Right kidney (tissue), 1 donor: ENCODE data around the gene ATP6V1E1.
"Not testable (repeated sequence)": the region's sequence is repeated elsewhere in the genome, so short reads cannot be mapped to it uniquely, and the experiment has no call there.

Experiments used
- DNase-seq: peaks from one replicate; pipeline ENCODE4 v3.0.0-alpha.2; 2016

Gene ATP6V1E1

DNA sequence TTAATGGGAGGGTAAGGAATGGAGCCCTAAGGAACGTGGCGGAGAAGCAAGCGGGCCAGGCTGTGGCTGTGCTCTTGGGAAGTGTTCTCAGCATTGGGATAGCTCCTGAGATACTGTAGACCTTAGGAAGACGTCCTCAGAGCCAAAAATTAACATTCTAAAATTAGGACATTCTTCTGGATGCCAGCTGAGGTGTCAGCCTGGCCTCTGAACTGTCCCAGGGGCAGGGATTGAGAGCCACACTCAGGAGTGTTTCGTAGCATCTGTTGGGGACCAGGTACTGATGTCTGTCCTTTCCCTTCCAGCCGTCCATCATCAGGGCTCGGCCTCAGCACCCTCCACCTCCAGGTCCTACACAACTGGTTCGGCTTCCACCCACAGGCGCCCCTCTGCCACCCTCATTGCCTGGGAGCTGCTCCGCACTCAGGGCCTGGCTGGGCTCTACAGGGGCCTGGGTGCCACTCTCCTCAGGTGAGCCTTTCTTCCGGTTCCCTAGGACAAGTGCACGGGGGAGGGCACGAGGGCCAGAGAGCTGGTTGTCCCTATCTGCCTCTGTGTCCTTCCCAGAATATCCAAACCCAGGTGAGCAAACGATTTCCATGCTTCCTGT is 41.6 kb downstream of the ATP6V1E1 start:
- no peak for DNase-seq

DNA sequence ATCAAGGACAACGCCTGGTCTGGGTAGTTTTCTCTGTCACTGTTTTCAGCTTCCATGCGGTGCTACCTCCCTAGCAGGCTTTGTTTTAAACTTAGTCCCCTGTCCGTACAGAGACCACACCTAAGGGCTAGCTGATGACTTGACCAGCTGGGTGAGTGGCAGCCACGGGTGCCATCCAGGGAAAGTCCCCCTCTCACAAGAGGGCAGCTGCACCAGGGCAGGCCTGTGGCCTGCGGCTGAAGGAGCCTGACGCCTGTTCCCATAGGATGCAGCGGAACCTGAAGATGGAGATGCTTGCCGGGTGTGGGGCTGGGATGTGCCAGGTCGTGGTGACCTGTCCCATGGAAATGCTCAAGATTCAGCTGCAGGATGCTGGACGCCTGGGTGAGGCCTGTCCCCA is 45.4 kb downstream of the ATP6V1E1 start:
- no peak for DNase-seq

DNA sequence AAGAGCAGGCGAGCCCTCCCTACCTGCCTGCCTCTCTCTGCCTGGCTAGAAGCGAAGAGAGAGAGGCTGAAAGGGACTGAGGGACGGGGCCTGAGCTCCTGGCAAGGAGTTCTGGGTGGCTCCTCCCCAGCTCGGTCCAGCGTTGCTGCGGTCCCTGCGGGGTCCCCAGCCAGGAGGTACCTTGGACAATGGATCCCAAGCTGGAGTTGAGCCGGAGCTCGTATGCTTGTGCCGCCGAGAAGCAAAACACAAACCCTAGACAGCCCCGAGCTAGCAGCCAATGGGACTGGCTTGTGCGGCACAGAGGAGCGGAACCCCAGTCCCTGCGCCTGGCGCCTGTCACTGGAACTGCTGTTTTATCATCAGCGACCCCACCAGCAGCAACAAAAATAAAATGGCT is 46.9 kb downstream of the ATP6V1E1 start:
- DNase-seq = no peak

DNA sequence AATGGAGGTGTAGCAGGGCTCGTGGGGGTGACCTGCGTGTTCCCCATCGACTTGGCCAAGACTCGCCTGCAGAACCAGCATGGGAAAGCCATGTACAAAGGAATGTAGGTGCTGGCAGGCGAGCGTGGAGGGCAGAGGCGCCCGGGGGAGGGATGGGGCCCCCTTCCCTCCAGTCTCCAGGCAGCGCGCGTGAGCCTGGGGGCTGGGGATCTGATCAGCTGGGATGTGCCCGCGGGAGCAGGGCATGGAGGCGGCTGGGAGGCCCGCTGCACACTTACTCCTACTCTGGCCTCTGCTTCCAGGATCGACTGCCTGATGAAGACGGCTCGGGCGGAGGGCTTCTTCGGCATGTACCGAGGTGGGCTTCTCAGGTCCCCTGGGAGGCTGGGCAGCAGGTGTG is 47.5 kb downstream of the ATP6V1E1 start:
- DNase-seq = peak; percentile 32

DNA sequence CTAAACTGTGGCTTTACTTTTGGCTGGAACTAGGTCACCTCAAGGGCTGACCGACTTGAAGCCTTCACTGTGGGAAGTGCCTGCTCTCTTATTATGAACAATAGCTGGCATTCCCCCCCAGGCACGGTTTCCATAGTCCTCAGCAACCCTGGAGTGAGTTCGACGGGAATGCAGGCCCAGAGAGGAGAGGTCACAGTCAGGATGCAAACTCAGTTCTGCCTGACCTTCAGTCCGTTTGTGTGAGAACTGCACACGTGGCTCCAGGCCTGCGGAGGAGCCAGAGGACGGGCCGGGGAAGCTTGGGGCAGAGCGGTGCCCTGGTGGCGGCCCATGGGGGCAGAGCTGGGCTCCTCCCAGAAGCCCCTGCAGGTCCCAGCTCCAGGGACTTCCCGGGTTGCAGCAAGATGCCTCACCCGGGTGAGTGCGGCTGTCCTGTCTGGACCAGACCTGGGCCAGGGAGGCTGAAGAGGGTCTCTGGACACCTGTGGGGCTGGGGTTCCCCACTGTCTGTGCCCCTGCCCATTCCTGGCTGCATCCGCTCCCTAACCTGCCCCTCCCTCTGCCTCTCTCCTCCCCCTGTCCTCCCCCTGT is 48.0 kb downstream of the ATP6V1E1 start:
- peak; percentile 11 for DNase-seq

DNA sequence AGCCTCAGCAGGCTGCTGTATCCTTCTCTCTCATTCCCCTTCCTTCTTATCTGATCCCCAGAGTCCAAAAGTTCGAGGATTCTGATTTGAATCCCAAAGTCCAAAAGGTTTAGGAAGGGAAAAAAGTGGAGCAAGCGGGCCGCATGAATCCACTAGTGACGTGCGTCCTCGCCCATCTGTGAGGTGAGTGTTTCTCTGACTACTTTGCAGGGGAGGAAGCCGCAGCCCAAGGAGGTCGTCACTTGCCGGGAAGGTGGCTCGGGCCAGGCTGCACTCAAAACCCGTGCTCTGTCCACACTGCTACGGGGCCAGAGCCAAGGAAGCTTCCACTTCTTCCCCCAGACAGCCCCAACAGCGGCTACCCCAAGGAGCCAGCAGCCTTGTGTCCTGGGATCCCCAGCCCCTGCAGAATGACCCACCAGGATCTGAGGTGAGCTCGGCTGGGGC is 49.0 kb downstream of the ATP6V1E1 start:
- no peak for DNase-seq

DNA sequence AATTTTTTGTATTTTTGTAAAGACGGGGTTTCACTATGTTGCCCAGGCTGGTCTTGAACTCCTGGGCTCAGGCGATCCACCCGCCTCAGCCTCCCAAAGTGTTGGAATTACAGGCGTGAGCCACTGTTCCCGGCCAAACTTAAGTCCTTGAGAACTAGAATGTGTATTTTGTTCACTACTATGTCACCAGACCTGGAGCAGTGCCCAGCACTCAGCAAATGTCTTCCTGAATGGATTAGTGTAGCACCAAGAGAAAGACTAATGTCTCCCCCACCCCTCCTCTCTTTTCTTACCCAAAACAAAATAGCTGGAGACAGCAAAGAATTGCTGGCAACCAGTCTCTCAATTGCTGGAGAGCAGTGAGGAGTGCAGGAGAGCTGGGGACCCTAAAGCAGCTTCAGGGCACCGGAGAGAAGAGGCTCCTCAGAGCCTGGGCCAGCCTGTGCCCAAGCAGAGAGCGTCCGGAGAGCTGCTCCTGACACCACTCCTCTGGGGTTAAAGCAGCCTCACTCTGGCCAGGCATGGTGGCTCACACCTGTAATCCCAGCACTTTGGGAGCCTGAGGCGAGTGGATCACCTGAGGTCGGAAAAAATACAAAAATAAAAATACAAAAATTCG is 50.3 kb downstream of the ATP6V1E1 start:
- DNase-seq = no peak

DNA sequence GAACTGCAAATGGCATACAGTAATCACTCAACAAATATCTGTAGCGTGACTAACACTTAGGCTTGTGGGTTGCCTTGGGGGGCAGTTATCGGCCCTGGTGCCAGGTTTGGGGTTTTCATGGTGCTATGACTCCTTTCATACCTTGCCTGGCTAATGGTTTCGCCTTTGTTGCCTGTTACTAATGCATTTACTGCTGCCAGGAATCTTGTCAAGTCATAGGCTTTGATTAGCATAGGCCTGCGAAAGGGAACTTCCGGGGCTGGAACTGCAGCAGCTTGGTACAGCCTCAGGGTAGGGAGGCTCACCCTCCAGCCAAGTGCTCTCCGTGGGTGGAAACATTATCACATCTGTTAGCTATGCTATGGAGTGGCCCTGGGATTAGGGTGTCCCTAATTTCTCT is 52.1 kb downstream of the ATP6V1E1 start:
- DNase-seq = no peak

DNA sequence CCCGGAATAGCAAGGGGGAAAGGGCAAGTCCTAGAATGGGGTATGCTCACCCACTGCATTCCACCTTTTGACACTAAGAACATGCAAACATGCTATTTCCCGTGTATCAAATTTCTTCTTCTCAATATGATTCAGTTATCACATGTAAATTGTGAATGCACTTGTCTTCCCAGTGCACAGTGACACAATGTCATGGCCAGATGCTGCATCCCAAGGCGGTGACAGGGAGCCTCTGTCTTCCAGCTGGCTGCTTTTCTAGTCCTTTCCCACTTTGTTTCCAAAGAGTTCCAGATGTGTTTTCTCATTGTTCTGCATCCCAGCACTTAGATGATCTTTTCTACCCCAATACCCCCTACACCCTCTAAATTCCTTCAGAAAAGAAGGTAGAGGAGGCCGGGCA is 52.9 kb downstream of the ATP6V1E1 start:
- DNase-seq = no peak

DNA sequence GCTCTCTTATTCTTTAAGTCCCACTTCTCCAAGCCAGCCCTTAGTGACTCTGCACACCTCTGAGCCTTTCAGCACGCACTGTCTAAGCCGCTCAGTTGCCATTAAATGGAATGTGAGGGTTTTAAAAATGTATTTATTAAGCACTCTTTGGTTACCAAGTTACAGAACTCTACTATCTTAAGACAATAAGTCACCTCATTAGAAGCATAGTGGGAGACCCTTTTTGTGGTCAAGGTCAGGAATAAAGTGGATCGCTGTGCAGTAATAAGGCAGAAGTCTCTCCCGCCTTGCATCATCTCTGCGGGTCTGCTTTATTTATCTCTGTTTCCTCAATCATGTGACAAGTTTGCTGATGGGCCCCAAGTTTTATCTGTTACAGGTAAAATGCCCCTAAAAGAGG is 53.4 kb downstream of the ATP6V1E1 start:
- DNase-seq = no peak

DNA sequence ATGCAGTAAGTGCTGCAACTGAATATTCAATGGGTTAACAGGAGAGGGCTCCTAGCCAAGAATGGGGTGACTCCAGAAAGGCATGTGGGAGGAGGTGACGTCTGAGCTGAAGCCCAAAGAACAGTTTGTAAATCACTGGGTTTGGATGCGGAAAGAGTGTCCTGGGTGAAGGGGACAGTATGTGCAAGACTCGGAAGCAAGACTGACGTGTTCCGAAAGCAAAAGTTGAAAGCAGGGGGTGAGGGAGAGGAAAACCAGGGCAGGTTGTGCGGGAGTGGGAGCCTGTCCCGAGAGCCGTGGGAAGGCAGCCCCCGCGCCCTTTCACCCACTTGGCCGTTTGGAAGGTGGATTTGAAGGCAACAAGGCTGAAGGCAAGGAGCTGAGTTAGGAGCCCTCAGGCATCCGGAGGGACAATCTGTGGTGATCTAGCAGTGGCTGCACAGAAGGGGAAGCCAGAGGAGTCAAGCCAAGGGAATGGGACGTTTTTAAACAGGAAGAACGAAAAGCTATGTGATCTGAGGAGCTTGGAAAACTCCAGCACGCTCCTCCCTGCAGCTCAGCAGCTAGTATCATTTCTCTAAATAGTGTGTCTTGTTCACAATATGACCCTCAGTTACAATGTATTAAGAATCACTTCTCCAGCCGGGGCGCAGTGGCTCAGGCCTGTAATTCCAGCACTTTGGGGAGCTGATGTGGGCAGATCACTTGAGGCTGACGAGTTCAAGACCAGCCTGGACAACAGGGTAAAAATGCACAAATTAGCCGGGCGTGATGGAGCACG is 57.5 kb downstream of the ATP6V1E1 start:
- peak; percentile 46 for DNase-seq

DNA sequence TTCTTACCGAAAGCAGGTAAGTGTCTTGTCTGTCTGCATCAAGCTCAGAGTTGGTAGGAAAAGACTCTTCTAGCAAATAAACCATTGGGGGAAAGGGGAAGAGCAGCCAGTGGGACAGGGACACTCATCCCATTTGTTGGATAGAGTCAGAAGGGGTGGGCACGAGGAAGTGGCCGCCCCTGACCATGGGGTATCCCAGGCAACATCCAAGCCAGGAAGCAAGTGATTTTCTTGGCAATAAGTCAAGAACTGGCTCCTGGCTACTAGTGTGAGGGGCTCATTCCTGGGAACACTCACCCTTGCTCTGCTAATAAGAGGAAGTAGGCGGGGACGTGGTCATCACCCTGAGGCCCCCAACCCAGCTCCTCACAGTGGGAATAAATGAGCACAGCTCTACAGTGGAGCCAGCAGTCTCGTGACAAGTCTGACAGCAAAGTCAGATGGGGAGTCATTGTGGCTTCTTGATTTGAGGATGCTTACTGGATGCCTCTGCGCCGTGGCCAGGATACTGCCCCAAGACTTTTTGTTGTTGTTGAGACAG is 58.5 kb downstream of the ATP6V1E1 start:
- DNase-seq = peak; percentile 27

DNA sequence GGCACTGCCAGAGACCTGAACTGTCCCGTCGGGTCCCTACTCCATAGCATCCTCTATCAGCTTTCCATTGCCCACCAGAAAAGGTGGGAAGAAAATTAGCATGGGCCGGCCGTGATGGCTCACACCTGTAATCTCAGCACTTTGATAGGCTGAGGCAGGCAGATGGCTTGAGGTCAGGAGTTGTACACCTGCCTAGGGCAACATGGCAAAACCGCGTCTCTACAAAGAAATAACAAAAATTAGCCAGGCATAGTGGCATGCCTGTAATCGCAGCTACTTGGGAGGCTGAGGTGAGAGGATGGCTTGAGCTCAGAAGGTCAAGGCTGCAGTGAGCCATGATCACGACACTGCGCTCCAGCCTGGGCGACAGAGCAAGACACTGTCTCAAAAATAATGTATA is 61.8 kb downstream of the ATP6V1E1 start:
- no peak for DNase-seq

DNA sequence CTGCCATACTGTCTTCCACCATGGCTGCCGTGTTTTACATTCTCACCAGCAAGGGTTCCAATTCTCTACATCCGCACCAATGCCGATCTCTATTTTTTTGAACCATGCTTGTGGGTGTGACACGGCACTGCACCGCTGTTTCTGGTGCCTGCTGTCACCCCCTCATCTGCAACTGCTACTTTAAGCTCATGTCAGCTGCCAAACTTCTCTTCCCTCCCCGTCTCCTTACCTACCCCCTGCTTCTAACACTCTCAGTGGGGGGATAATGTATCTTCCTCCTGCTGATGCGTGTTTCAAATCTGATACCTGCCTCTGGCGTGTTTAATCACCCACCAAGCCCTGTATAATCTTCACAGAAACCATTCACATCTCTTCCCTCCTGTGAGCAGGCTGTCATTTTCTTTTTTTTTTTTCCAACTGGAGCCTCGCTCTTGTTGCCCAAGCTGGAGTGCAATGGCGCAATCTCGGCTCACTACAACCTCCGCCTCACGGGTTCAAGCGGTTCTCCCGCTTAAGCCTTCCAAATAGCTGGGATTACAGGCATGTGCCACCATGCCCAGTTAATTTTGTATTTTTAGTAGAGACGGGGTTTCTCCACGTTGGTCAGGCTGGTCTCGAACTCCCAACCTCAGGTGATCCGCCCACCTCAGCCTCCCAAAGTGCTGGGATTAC is 62.4 kb downstream of the ATP6V1E1 start:
- not testable (repeated sequence) for DNase-seq

DNA sequence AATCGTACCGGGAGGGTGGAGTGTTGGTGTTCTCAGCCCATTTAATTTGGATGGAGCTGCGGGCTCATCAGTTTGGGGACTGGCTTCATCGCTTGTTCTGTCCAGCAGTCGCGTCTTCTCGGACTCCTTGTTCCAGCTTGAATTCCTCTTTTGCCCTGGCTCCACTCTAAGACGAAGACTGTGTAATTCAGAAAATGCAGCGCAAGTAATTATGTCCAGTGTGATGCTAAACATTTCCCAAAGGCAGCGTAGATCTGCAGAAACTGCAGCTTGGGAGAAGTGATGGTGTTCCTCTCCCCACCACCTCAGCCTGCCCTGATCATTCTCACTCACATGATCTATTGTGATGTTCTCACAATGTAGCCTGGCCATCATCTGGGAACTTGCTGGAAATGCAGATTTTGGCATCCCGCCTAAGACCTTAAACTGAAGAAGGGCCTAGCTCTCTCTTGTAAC is 64.6 kb downstream of the ATP6V1E1 start:
- DNase-seq = peak; percentile 11

DNA sequence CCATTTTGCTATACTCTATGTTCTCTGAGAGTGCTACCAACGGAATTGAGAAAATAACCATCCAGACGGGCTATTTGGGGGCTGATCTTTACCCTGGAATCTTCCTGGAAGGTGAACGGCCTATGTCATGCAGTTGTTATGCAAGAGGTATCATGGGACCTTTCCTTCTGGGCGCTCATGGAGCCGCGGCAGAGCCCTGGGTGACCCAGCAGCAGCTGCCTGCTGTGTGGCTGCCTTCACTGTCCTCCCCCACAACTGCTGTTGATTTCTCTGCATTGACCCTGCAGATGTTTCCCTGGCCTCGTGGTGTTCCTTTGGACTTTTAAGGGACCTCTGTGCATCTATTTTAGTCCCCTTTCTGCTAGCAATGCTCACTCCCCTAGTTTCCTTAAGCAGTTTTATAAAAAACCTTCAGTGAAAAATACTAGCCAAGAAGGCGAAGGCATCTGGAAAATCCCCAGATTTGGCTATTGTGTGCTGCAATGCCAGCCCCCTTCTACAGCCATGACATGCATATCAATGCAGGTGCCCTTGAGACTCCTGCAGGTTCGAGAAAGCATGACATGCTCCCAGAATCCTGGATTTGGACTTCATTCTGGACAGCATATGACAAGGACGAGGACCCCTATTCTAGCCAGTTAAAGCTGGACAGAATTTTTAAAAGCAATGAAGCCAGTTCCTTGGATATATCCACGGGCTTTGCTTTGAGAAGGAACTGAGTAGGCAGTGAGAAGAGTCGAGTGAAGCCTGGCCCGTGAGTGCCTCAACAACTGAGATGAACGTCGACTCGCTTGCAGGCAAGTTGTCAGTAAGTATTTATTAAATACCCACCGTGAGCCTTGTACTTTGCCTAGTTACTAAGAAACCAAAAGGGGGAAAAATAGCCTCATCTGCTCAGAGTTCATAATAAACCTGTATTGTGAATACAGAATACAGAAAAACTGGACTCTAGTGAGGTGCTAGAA is 65.4 kb downstream of the ATP6V1E1 start, which contains the start of gene SLC25A18:
TSS of gene SLC25A18 (plus strand) at position 593 of the 965 bp plus-strand sequence. CDS start 16,447 bp downstream, outside the sequence.
- peak; percentile 37 for DNase-seq

DNA sequence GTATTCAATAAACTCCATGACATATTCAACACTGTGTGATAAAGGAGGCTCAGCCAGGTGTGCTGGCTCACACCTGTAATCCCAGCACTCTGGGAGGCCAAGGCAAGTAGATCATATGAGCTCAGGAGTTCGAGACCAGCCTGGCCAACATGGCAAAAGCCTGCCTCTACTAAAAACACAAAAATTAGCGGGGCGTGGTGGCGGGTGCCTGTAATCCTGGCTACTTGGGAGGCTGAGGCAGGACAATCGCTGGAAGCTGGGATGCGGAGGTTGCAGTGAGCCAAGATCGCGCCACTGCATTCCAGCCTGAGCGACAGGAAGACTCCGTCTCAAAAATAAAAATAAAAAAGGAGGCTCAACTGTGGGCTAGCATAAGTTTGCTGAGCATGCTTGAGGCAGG is 69.4 kb downstream of the ATP6V1E1 start:
- DNase-seq = no peak

DNA sequence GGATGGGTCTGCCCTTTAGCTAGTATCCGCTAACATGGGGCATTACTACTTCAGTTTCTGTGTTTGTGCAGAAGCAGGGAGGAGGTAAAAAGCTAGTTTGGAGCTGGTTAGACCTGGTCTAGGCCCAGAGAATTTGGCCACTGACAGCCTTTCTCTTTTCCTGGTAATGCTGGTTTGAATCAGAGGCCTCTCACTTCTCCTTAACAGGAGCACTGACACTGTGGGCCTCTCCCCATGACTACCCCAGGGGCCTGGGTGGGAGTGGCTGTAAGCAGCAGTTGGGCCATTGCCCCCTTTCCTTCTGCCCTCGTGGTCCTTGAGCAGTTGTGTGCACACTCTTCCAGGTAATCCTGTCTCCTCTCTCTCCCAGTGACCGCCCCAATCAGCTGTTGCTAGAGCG is 73.7 kb downstream of the ATP6V1E1 start:
- DNase-seq = no peak

DNA sequence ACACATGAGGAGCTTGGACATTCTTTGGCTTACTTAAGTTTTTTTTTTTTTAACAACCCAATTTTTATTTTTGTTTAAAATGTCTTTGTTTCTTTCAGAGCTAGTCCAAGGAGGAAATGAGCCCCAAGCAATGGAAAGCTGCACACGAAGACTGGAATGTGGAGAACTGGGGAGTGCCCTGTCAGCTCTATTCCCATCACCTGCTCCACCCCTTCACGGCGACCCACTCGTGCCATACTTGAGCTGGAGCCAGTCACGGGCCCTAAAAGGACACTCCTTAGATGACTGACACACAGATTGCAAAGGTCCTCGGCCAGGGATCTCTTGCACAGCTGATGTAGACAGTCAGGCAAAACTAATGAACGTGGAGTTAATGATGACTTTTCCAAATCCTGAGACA is 75.8 kb downstream of the ATP6V1E1 start:
- no peak for DNase-seq

DNA sequence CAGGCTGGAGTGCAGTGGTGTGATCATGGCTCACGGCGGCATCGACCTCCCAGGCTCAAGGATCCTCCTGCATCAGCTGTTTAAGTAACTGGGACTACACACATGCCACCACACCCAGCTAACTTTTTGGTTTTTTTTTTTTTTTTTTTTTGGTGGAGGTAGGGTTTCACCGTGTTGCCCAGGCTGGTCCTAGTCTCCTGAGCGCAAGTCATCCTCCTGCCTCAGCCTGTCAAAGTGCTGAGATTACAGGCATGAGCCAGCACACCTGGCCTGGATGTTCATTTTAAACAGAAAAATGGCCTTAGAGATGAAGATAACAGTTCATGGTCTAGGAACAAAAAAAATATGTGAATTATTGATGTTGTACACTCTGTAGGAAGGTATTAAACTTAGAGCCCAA is 78.9 kb downstream of the ATP6V1E1 start:
- DNase-seq = no peak

DNA sequence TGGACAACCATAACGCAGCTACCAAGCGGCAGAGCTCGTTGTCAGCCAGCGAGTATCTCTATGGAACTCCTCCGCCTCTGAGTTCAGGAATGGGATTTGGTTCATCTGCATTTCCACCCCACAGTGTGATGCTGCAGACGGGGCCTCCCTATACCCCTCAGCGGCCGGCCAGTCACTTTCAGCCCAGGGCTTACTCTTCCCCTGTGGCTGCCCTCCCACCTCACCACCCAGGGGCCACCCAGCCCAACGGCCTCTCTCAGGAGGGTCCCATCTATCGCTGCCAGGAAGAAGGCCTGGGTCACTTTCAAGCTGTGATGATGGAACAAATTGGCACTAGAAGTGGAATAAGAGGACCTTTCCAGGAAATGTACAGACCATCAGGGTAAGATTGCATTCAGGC is 79.4 kb downstream of the ATP6V1E1 start:
- no peak for DNase-seq
